Pancreas (tissue), 10 donors: ENCODE measurements around the gene MYH6. TPM values are rescaled to one million over a fixed set of nuclear protein-coding genes. Genes with fewer than 3 reads are reported as not detected.

Experiments used
- ATAC-seq, 4 donors: fragments of 200-7000 bp; cut with Tn5 transposase; one replicate each; pipeline versions ENCODE4 v1.8.0 to v1.9.1; 2020; ENCODE audit warnings: mild to moderate bottlenecking in 4 of 4, moderate library complexity in 4 of 4
- DNase-seq, 6 donors: peaks; one replicate each; pipeline ENCODE4 v3.0.0-alpha.2; 2020
- FAIRE-seq: peaks from 2 replicates; lab custom pipeline; 2012; peaks lifted over from hg19 to GRCh38; lab: Jason Lieb, UNC
- H3K27ac ChIP-seq, 4 donors: fragments of 200-600 bp; sonication (generic); 1 replicate in 3 of 4; 2 replicates in 1 of 4; pipeline versions ENCODE4 v1.5.0 to v1.8.0; 2020
- H3K27me3 ChIP-seq, 4 donors: fragments of 200-600 bp; one replicate each; pipeline ENCODE4 v1.8.0; 2021
- H3K36me3 ChIP-seq, 3 donors: fragments of 200-600 bp; sonication (generic) in 1 of 3; one replicate each; pipeline versions ENCODE4 v1.5.0 to v1.8.0; 2020 to 2021
- H3K4me1 ChIP-seq, 3 donors: fragments of 200-600 bp; one replicate each; pipeline ENCODE4 v1.8.0; 2021
- H3K4me3 ChIP-seq, 4 donors: fragments of 200-600 bp; sonication (generic) in 2 of 4; one replicate each; pipeline versions ENCODE4 v1.5.0 to v1.8.0; 2020 to 2021
- H3K9me3 ChIP-seq, 4 donors: fragments of 200-600 bp; one replicate each; pipeline ENCODE4 v1.8.0; 2021
- WGBS, 2 donors: extraction: QIAGEN DNeasy Blood & Tissue Kit; methylation state at CpG; one replicate each; pipeline ENCODE4 v1.1.7; 2013; 5-methylcytosine and 5-hydroxymethylcytosine counted together
- intact Hi-C, 3 donors: fragments of 100-400 bp; cut with DNase I; formaldehyde crosslinking; loops; one replicate each; pipeline versions ENCODE4 v1.11.1 to v1.14.2; 2022
- polyA plus RNA-seq, 2 donors: library from polyadenylated mRNA; stranded (reverse); fragments of 200-250 nt; gene quantifications; one replicate each; pipeline ENCODE4 v1.2.3, GENCODE V29; 2013
- total RNA-seq, 6 donors: library from RNA; stranded (reverse); fragmentation: NEBNext Ultra II Directional in 4 of 6; extraction: Animal tissue kit (Norgen Biotek cat#: 25700) in 4 of 6; gene quantifications; one replicate each; pipeline versions ENCODE4 v1.2.1 to v1.2.4, GENCODE V29; 2021 to 2023
- TF ChIP-seq, protein P1 (sequence below), 4 donors: fragments of 200-600 bp; sonication (generic) in 3 of 4; IDR thresholded peaks; one replicate each; pipeline versions ENCODE4 v1.5.0 to v1.8.0; 2021; ENCODE audit warnings: antibody characterized with exemption in 4 of 4
- donor health status: healthy with polysubstance abuse.
- donor health status: DM: no; HTN: no; CAD: no; lungs with moderate emphysema.
- donor health status: DM: no; HTN: no; CAD: no.
- donor health status: control.
- donor health status: control.
- donor health status: Bipolar disorder and iron deficiency.
- donor health status: DM: yes; HTN: yes; CAD: no.
- donor health status: DM: no; HTN: no; CAD: no.
- donor health status: DM: no; HTN: no; CAD: no.
- donor health status: DM: yes; HTN: yes; CAD: no.

Gene MYH6
- total and polyA plus RNA-seq, 8 donors, result 0.03 to 0.72 (median 0.11) TPM; not detected in 2

DNA sequence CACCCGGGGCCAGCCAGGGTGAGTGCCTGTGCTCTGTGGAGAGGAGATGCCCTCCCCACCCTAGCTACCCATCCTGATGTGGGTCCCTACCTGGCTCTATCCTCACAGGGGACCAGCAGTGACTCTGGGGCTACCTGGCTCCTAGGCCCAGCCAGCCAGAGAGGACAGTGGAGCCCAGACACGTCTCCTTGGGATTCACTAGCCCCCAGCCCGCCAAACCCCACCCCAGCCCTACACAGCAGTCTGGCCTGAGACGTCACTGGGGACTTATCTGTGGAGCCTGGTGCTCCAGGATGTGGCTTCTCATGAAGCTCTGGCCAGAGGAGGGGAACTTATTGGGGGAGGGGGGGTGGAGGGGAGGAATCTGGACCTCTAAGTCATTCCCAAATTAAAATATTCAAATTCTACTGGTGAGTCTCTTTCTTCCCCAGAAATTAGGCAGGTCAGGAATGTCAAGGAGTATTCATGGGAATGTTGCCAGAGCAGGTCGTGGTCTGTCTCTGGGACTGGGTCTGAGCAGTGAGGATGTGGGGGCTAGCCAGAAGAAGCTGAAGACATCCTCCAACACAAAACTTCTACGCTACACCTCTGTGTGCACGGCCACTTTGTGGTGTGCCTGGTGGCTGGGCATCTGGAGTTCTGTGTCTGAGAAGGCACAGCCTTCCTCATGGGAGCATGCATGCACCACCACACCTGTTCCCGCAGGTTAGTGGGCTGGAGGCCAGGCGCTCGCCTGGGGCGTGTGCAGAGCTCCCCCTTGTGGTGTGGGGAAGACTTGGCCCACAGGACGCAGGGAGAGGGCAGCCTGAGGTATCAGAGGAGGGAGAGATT lies 28.5 kb downstream of the MYH6 start:
- Histone ChIP-seq H3K4me1 (peaks cover 0 to 3% (median 0%) of the 10 kb centered on the region in 3 donors), H3K9me3 (no peaks in the 10 kb centered on the region), H3K27me3 (no peaks in the 10 kb centered on the region), H3K4me3 (no peak overlapping the region), H3K36me3 (no peaks in the 10 kb centered on the region), H3K27ac (no peak overlapping the region)
- TF ChIP-seq, protein P1, sequence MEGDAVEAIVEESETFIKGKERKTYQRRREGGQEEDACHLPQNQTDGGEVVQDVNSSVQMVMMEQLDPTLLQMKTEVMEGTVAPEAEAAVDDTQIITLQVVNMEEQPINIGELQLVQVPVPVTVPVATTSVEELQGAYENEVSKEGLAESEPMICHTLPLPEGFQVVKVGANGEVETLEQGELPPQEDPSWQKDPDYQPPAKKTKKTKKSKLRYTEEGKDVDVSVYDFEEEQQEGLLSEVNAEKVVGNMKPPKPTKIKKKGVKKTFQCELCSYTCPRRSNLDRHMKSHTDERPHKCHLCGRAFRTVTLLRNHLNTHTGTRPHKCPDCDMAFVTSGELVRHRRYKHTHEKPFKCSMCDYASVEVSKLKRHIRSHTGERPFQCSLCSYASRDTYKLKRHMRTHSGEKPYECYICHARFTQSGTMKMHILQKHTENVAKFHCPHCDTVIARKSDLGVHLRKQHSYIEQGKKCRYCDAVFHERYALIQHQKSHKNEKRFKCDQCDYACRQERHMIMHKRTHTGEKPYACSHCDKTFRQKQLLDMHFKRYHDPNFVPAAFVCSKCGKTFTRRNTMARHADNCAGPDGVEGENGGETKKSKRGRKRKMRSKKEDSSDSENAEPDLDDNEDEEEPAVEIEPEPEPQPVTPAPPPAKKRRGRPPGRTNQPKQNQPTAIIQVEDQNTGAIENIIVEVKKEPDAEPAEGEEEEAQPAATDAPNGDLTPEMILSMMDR (IDR thresholded peaks at IDR 0.05), result peak; percentile 86 to 94 (median 92)
- intact Hi-C loops, result loop anchor here in 2 of 3 donors (5.0 kb wide), 2 partner anchors 52 to 112 kb away; no protein-coding TSS in a partner anchor
- 19 to 21% methylated on average over 12 of the region's 12 CpGs for WGBS, 2 donors
- no peak for FAIRE-seq
- DNase-seq, result peak; percentile 83 to 96 (median 92)
- peak; percentile 88 to 100 (median 98) for ATAC-seq

DNA sequence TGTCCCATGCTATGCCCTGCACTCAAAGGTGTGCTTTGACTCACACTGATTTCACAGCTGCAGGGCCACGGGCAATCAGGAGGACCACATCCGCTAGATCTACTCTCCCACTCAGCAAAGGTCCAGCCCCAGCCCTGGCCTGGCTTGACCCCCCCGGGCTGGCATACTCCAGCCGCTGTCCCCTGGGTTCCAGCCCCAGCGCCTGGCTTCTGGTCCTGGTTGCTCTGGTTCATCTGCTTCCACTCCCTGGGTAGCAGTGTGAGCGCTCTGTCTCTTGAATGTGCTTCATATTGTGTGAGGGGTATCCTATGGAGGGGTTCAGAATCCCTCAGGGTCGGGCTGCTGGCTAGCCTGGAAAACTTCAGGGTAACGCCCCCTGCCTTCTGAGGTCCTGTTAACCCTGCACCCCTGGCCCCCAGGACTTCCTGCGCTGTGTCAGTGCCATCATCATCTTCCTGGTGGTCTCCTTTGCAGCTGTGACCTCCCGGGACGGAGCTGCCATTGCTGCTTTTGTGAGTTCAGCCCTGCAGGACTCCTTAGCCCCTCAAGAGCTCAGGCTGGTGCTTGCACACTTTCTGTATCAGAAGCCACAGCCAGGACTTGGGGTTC lies 29.4 kb downstream of the MYH6 start:
- Histone ChIP-seq H3K9me3 (no peaks in the 10 kb centered on the region), H3K27ac (no peak overlapping the region), H3K4me1 (peaks cover 0 to 3% (median 0%) of the 10 kb centered on the region in 3 donors), H3K36me3 (no peaks in the 10 kb centered on the region), H3K4me3 (no peak overlapping the region), H3K27me3 (no peaks in the 10 kb centered on the region)
- TF ChIP-seq, protein P1 (IDR thresholded peaks at IDR 0.05), result no peak
- DNase-seq (no peak), ATAC-seq (no peak), FAIRE-seq (no peak)
- WGBS, 2 donors, result 73 to 82% methylated on average over 11 of the region's 11 CpGs
- intact Hi-C loops, result loop anchor here in 1 of 3 donors (5.0 kb wide), 1 partner anchor 51 kb away; no protein-coding TSS in a partner anchor

DNA sequence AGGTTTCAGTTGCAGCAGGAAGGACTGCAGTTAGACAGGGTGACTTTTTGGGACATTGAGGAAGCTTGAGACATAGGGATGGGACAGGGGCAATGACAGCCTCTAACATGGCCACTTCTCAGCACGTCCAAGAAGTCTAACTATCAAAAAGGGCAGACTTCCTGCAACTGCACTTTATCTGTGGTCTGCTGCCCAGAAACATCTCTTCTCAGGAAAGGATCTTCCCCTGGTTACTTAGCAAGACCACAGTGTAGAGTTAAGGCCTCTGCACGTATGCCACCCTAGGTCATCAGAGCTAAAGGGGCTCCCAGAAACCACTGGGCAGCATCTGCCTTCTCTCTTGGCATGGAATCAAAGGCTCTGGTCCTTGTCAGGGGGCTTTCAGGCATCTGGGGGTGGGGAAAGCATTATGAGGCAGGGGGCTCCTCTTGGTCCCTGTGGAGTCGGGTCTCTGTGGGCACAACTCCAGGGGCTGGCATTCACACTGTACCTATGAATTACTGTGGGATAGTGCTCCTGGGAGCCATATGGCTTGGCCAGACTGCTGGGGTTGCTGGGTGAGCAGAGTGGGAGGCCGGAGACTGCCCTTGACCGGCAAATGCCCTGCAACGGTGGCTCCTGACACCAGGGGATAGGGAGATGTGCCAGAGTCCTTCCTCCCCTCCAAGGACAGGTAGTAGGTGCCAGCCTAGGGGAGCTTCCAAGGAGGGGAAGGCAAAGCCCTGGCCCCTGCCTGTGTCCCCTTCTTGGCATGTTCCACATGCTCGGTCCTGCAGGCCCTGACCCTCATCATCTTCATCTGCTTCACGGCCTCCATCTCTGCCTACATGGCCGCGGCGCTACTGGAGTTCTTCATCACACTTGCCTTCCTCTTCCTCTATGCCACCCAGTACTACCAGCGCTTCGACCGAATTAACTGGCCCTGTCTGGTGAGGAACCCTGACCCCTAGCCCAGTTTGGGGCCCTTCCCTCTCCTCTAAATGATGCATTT lies 30.2 kb downstream of the MYH6 start:
- no peaks in the 10 kb centered on the region for H3K27me3 ChIP-seq
- H3K36me3 ChIP-seq, result no peaks in the 10 kb centered on the region
- no peak for FAIRE-seq
- no peaks in the 10 kb centered on the region for H3K9me3 ChIP-seq
- WGBS, 2 donors, result 81 to 82% methylated on average over 14 of the region's 14 CpGs
- ATAC-seq, result no peak
- peaks cover 0 to 3% (median 0%) of the 10 kb centered on the region in 3 donors for H3K4me1 ChIP-seq
- no peak overlapping the region for H3K4me3 ChIP-seq
- H3K27ac ChIP-seq, result no peak overlapping the region
- TF ChIP-seq, protein P1 (IDR thresholded peaks at IDR 0.05), result no peak
- no peak for DNase-seq
- intact Hi-C loops, result loop anchor here in 1 of 3 donors (5.0 kb wide), 1 partner anchor 51 kb away; no protein-coding TSS in a partner anchor

DNA sequence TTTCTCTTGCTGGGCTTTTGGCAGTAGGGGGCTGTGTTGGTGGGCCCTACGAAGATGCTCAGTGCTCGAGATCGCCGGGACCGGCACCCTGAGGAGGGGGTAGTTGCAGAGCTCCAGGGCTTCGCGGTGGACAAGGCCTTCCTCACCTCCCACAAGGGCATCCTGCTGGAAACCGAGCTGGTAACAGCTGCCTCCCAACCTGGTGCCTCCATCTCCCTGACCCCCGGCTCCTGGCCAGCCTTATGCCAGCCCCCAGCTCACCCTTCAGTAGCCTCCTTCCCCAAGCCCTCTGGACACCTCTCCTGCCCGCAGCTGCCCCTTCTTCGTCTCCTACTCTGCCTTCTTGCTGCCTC lies 30.9 kb downstream of the MYH6 start:
- Histone ChIP-seq H3K4me3 (no peak overlapping the region), H3K9me3 (no peaks in the 10 kb centered on the region), H3K4me1 (peaks cover 0 to 3% (median 0%) of the 10 kb centered on the region in 3 donors), H3K27me3 (no peaks in the 10 kb centered on the region), H3K27ac (no peak overlapping the region), H3K36me3 (no peaks in the 10 kb centered on the region)
- 66 to 75% methylated on average over 11 of the region's 11 CpGs for WGBS, 2 donors
- no peak for DNase-seq
- ATAC-seq, result no peak
- no peak for FAIRE-seq
- intact Hi-C loops, result loop anchor here in 1 of 3 donors (5.0 kb wide), 1 partner anchor 50 kb away; no protein-coding TSS in a partner anchor
- TF ChIP-seq, protein P1 (IDR thresholded peaks at IDR 0.05), result no peak
